HEK293 (cell line): ENCODE results near the gene MAPK14.

ENCODE experiments used
- CTCF ChIA-PET: fragments of 350-600 bp; formaldehyde crosslinking; extraction: SDS; loops from one replicate; lab custom pipeline; 2021; ENCODE audit warnings: antibody characterized with exemption; lab: Yijun Ruan, JAX
- POLR2A ChIA-PET: fragments of 300-600 bp; formaldehyde crosslinking; extraction: SDS; loops from one replicate; lab custom pipeline; 2020; ENCODE audit warnings: antibody characterized with exemption, inconsistent platforms; lab: Yijun Ruan, JAX
- H3K27ac ChIP-seq: fragments of 200-500 bp; sonication (Bioruptor generic); 2 replicates; pipeline ENCODE4 v1.5.1; 2014; ENCODE audit warnings: low read depth, low read length, control low read depth, inconsistent platforms; ENCODE audit errors: extremely low read depth
- H3K36me3 ChIP-seq, 2 experiments: fragments of 200-500 bp in 1 of 2; sonication (Bioruptor generic) in 1 of 2; 1 replicate in 1 of 2; 2 replicates in 1 of 2; pipeline ENCODE4 v1.5.1; 2014 to 2017; ENCODE audit warnings: inconsistent platforms in 2 of 2, low read length in 2 of 2; ENCODE audit not compliant: control insufficient read depth in 2 of 2, insufficient read depth in 1 of 2
- H3K4me1 ChIP-seq: fragments of 200-500 bp; sonication (Bioruptor generic); 2 replicates; pipeline ENCODE4 v1.5.1; 2014; ENCODE audit warnings: mild to moderate bottlenecking, low read length, inconsistent platforms; ENCODE audit not compliant: control insufficient read depth, insufficient read depth
- H3K4me3 ChIP-seq: 2 replicates; pipeline ENCODE4 v1.5.1; 2011; ENCODE audit warnings: low read depth, mild to moderate bottlenecking, control low read depth, low read length, moderate library complexity
- H3K9me3 ChIP-seq: fragments of 200-500 bp; sonication (Bioruptor generic); 2 replicates; pipeline ENCODE4 v1.5.1; 2014; ENCODE audit warnings: low read depth, low read length, inconsistent platforms; ENCODE audit not compliant: control insufficient read depth, insufficient read depth
- ATF2 ChIP-seq: fragments of 450-650 bp; formaldehyde crosslinking; IDR thresholded peaks from 2 replicates; pipeline ENCODE4 v1.5.1; 2016; ENCODE audit warnings: missing biosample characterization, missing genetic modification characterization, low read depth
- BCL11A ChIP-seq: fragments of 450-650 bp; formaldehyde crosslinking; IDR thresholded peaks from 2 replicates; pipeline ENCODE4 v1.5.1; 2016; ENCODE audit warnings: low read depth, missing biosample characterization, missing genetic modification characterization
- EGR2 ChIP-seq: fragments of 450-650 bp; formaldehyde crosslinking; IDR thresholded peaks from 2 replicates; pipeline ENCODE4 v1.5.1; 2016; ENCODE audit warnings: low read depth, missing biosample characterization, missing genetic modification characterization
- HIC1 ChIP-seq: fragments of 450-650 bp; formaldehyde crosslinking; IDR thresholded peaks from 2 replicates; pipeline ENCODE4 v1.5.1; 2016; ENCODE audit warnings: missing biosample characterization, missing genetic modification characterization
- KLF16 ChIP-seq: fragments of 450-650 bp; formaldehyde crosslinking; IDR thresholded peaks from 2 replicates; pipeline ENCODE4 v1.5.1; 2017; ENCODE audit warnings: missing biosample characterization, missing genetic modification characterization
- SP3 ChIP-seq: fragments of 450-650 bp; formaldehyde crosslinking; IDR thresholded peaks from 2 replicates; pipeline ENCODE4 v1.5.1; 2016; ENCODE audit warnings: missing biosample characterization, missing genetic modification characterization
- ZBTB20 ChIP-seq: fragments of 450-650 bp; formaldehyde crosslinking; IDR thresholded peaks from 2 replicates; pipeline ENCODE4 v1.5.1; 2016; ENCODE audit warnings: missing biosample characterization, missing genetic modification characterization
- ZBTB26 ChIP-seq: fragments of 450-650 bp; formaldehyde crosslinking; optimal IDR thresholded peaks from 2 replicates; pipeline ENCODE3; 2016; ENCODE audit warnings: missing biosample characterization, mild to moderate bottlenecking, missing genetic modification characterization
- ZBTB48 ChIP-seq: fragments of 450-650 bp; formaldehyde crosslinking; IDR thresholded peaks from 2 replicates; pipeline ENCODE4 v1.5.1; 2016; ENCODE audit warnings: missing biosample characterization, missing genetic modification characterization
- ZBTB8A ChIP-seq: fragments of 450-650 bp; formaldehyde crosslinking; IDR thresholded peaks from 2 replicates; pipeline ENCODE4 v1.5.1; 2016; ENCODE audit warnings: missing biosample characterization, missing genetic modification characterization
- ZFHX2 ChIP-seq: fragments of 450-650 bp; formaldehyde crosslinking; conservative IDR thresholded peaks from 2 replicates; pipeline ENCODE4 v1.5.1; 2016; ENCODE audit warnings: missing biosample characterization, missing genetic modification characterization
- ZNF174 ChIP-seq: fragments of 450-650 bp; formaldehyde crosslinking; IDR thresholded peaks from 2 replicates; pipeline ENCODE4 v1.5.0; 2017; ENCODE audit warnings: missing biosample characterization, mild to moderate bottlenecking, missing genetic modification characterization
- ZNF221 ChIP-seq: fragments of 450-650 bp; formaldehyde crosslinking; IDR thresholded peaks from 2 replicates; pipeline ENCODE4 v1.5.1; 2017; ENCODE audit warnings: missing biosample characterization, missing genetic modification characterization, borderline replicate concordance
- ZNF37A ChIP-seq: fragments of 450-650 bp; IDR thresholded peaks from 2 replicates; pipeline ENCODE4 v1.5.1; 2018; ENCODE audit warnings: missing biosample characterization, missing genetic modification characterization
- ZNF529 ChIP-seq: fragments of 450-650 bp; formaldehyde crosslinking; IDR thresholded peaks from 2 replicates; pipeline ENCODE4 v1.5.1; 2017; ENCODE audit warnings: missing genetic modification characterization, missing biosample characterization; ENCODE audit not compliant: insufficient replicate concordance
- ZNF664 ChIP-seq: fragments of 450-650 bp; formaldehyde crosslinking; IDR thresholded peaks from 2 replicates; pipeline ENCODE4 v1.5.1; 2016; ENCODE audit warnings: missing biosample characterization, missing genetic modification characterization
- ZNF776 ChIP-seq: fragments of 450-650 bp; formaldehyde crosslinking; IDR thresholded peaks from 2 replicates; pipeline ENCODE4 v1.5.0; 2017; ENCODE audit warnings: missing biosample characterization, missing genetic modification characterization, borderline replicate concordance
- TF ChIP-seq, protein P1 (sequence below): fragments of 450-650 bp; formaldehyde crosslinking; IDR thresholded peaks from 2 replicates; pipeline ENCODE4 v1.5.1; 2016; ENCODE audit warnings: missing biosample characterization, missing genetic modification characterization
- TF ChIP-seq, protein P2 (sequence below): fragments of 450-650 bp; IDR thresholded peaks from 2 replicates; pipeline ENCODE4 v1.5.1; 2018; ENCODE audit warnings: missing biosample characterization, mild to moderate bottlenecking, missing genetic modification characterization

The MAPK14 gene

GRCh38 chr6:36095497-36096391, 68.1 kb downstream of the MAPK14 start (continued):
- TF ChIP-seq ZNF664 (tag by site-specific recombination) (no peak), ZBTB8A (tag by site-specific recombination) (no peak), EGR2 (tag by site-specific recombination) (no peak), ZBTB26 (tag by site-specific recombination) (no peak), ZFHX2 (tag by site-specific recombination) (no peak)

GRCh38 chr6:36098253-36098919, 70.8 kb downstream of the MAPK14 start:
- no peak overlapping the region for H3K27ac ChIP-seq
- peaks cover 0 to 43% of the 10 kb centered on the region in 2 experiments; a peak in 2 of 3 replicates for H3K36me3 ChIP-seq
- ChIA-PET CTCF (interaction anchor here (0.6 to 7.1 kb wide), 3 partner anchors 70 to 243 kb away, joined by 3 to 232 read pairs (median 3); partner anchors contain the start of gene MAPK14), POLR2A (no interaction called here)
- H3K4me3 ChIP-seq: no peak overlapping the region
- H3K9me3 ChIP-seq: no peaks in the 10 kb centered on the region
- TF ChIP-seq HIC1 (tag by site-specific recombination) (no peak), ZNF174 (tag by site-specific recombination) (no peak), ZBTB20 (tag by site-specific recombination) (no peak), ZNF221 (no peak), SP3 (tag by site-specific recombination) (no peak), ZBTB48 (tag by site-specific recombination) (no peak), KLF16 (no peak), ATF2 (tag by site-specific recombination) (no peak), ZNF776 (tag by site-specific recombination) (no peak), BCL11A (no peak), ZNF37A (tag by site-specific recombination) (no peak), ZNF529 (tag by site-specific recombination) (no peak)
- TF ChIP-seq, protein P1, sequence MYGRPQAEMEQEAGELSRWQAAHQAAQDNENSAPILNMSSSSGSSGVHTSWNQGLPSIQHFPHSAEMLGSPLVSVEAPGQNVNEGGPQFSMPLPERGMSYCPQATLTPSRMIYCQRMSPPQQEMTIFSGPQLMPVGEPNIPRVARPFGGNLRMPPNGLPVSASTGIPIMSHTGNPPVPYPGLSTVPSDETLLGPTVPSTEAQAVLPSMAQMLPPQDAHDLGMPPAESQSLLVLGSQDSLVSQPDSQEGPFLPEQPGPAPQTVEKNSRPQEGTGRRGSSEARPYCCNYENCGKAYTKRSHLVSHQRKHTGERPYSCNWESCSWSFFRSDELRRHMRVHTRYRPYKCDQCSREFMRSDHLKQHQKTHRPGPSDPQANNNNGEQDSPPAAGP (tag by site-specific recombination): no peak
- TF ChIP-seq, protein P2, sequence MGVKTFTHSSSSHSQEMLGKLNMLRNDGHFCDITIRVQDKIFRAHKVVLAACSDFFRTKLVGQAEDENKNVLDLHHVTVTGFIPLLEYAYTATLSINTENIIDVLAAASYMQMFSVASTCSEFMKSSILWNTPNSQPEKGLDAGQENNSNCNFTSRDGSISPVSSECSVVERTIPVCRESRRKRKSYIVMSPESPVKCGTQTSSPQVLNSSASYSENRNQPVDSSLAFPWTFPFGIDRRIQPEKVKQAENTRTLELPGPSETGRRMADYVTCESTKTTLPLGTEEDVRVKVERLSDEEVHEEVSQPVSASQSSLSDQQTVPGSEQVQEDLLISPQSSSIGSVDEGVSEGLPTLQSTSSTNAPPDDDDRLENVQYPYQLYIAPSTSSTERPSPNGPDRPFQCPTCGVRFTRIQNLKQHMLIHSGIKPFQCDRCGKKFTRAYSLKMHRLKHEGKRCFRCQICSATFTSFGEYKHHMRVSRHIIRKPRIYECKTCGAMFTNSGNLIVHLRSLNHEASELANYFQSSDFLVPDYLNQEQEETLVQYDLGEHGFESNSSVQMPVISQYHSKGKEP (tag by site-specific recombination): no peak
- no peaks in the 10 kb centered on the region for H3K4me1 ChIP-seq
